Lung (tissue), 12 donors: ENCODE results near the gene ZNF44. TPM values are rescaled to one million over a fixed set of nuclear protein-coding genes. Genes with fewer than 3 reads are reported as not detected.

Source experiments
- ATAC-seq: fragments of 200-7000 bp; cut with Tn5 transposase; one replicate; pipeline ENCODE4 v1.9.1; 2020; ENCODE audit warnings: moderate number of reproducible peaks; ENCODE audit not compliant: insufficient read depth, low FRiP score
- DNase-seq, 3 donors: peaks; one replicate each; pipeline ENCODE4 v3.0.0-alpha.2; 2013 to 2017
- H3K27ac ChIP-seq, 2 donors: one replicate each; pipeline ENCODE4 v1.5.1; 2013; ENCODE audit warnings: mild to moderate bottlenecking in 2 of 2, moderate library complexity in 2 of 2, control low read depth in 1 of 2, inconsistent platforms in 1 of 2, low read depth in 1 of 2, low read length in 1 of 2
- H3K27me3 ChIP-seq, 3 donors: one replicate each; pipeline ENCODE4 v1.5.1; 2013; ENCODE audit warnings: low read length in 2 of 3; ENCODE audit not compliant: control insufficient read depth in 3 of 3, insufficient read depth in 3 of 3
- H3K36me3 ChIP-seq, 4 donors: one replicate each; pipeline ENCODE4 v1.5.1; 2013; ENCODE audit warnings: low read length in 4 of 4, mild to moderate bottlenecking in 1 of 4, moderate library complexity in 1 of 4; ENCODE audit not compliant: control insufficient read depth in 4 of 4, insufficient read depth in 4 of 4
- H3K4me1 ChIP-seq, 5 donors: one replicate each; pipeline ENCODE4 v1.5.1; 2013; ENCODE audit warnings: low read length in 5 of 5, mild to moderate bottlenecking in 2 of 5, moderate library complexity in 1 of 5; ENCODE audit not compliant: control insufficient read depth in 5 of 5, insufficient read depth in 5 of 5
- H3K4me3 ChIP-seq: one replicate; pipeline ENCODE4 v1.5.1; 2013; ENCODE audit warnings: mild to moderate bottlenecking, control low read depth, moderate library complexity
- H3K9ac ChIP-seq, 2 donors: one replicate each; pipeline ENCODE4 v1.5.1; 2013; ENCODE audit warnings: low read length in 2 of 2, control low read depth in 1 of 2; ENCODE audit not compliant: insufficient read depth in 1 of 2
- H3K9me3 ChIP-seq, 4 donors: one replicate each; pipeline ENCODE4 v1.5.1; 2013; ENCODE audit warnings: low read length in 3 of 4, mild to moderate bottlenecking in 1 of 4, moderate library complexity in 1 of 4; ENCODE audit not compliant: control insufficient read depth in 4 of 4, insufficient read depth in 3 of 4
- CTCF ChIP-seq: IDR thresholded peaks from 2 replicates; pipeline ENCODE4 v1.5.1; 2012; ENCODE audit warnings: mild to moderate bottlenecking; ENCODE audit errors: control extremely low read depth, extremely low read depth
- WGBS, 2 donors: extraction: QIAGEN DNeasy Blood & Tissue Kit; methylation state at CpG; one replicate each; pipeline ENCODE4 v1.1.7; 2013; 5-methylcytosine and 5-hydroxymethylcytosine counted together
- polyA plus RNA-seq, 2 donors: library from polyadenylated mRNA; stranded (reverse); fragments of 200-250 nt; gene quantifications; one replicate each; pipeline ENCODE4 v1.2.1, GENCODE V29; 2013
- total RNA-seq, 2 donors: library from RNA; depleted of rRNA in 1 of 2; stranded (reverse); fragments of >200 nt in 1 of 2; gene quantifications; one replicate each; pipeline ENCODE4 v1.2.1, GENCODE V29; 2014 to 2021
- donor health status: control.
- donor health status: control.
- donor health status: Bipolar disorder and iron deficiency.
- donor health status: healthy.
- donor health status: DM: yes; HTN: yes; CAD: no.

ZNF44 gene
- total and polyA plus RNA-seq, 4 donors: 7.1 to 29.3 (median 11.8) TPM

GRCh38 chr19:12244370-12244769 lies 50.3 kb downstream of the ZNF44 start:
- no peaks in the 10 kb centered on the region for H3K4me1 ChIP-seq
- no peak overlapping the region for H3K4me3 ChIP-seq
- no peak overlapping the region for H3K27ac ChIP-seq
- DNase-seq (no peak), ATAC-seq (no peak)
- H3K9ac ChIP-seq: no peak overlapping the region
- 94 to 95% methylated on average over 2 of the region's 2 CpGs for WGBS, 2 donors
- H3K9me3 ChIP-seq: peaks cover 10 to 18% (median 15%) of the 10 kb centered on the region in 4 donors
- no peaks in the 10 kb centered on the region for H3K27me3 ChIP-seq
- H3K36me3 ChIP-seq: peaks cover 0 to 33% (median 23%) of the 10 kb centered on the region in 4 donors
- no peak for TF ChIP-seq CTCF

DNA sequence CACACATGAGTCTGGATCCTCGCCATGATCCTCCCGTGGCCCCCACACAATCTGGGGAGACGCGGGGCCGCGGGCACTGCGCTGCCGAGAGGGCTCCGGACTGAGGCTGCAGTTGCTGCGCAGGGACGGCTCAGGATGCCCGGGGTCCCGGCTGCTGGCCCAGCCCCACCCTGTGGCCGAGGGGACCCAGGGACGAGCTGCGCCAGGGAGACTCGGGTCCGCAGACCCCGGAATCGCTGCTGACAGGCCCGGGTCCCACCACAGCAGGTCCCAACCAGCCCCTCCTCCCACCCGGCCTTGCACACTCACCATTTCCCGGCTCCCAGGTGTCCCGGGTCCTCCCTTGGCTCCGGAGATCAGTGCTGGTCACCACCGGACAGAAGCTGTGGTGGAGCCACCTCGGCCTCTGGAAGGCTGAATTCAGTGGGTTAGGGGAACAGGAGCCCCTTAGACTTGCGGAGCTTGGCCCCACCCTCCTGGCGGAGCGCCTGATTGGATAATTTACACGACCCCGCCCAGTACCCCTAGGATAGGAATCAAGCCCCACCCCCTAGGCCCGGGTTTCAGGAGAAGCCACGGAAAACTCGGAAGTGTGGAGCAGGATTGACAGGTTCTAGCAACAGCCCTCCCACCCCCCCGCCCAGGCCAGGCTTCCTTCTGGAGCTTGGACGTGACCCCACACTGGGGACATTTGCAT lies 57.4 kb downstream of the ZNF44 start:
- Histone ChIP-seq H3K36me3 (peaks cover 0 to 10% (median 8%) of the 10 kb centered on the region in 4 donors), H3K4me3 (no peak overlapping the region), H3K27ac (no peak overlapping the region), H3K4me1 (peaks cover 0 to 6% (median 0%) of the 10 kb centered on the region in 5 donors), H3K9ac (no peak overlapping the region), H3K27me3 (no peaks in the 10 kb centered on the region), H3K9me3 (peaks cover 0 to 5% (median 0%) of the 10 kb centered on the region in 4 donors)
- WGBS, 2 donors: 94 to 97% methylated on average over 37 of the region's 37 CpGs
- DNase-seq (no peak), ATAC-seq (no peak)
- no peak for TF ChIP-seq CTCF

GRCh38 chr19:12232961-12233360 lies 61.7 kb downstream of the ZNF44 start:
- H3K36me3 ChIP-seq: peaks cover 3 to 21% (median 9%) of the 10 kb centered on the region in 4 donors
- no peak for DNase-seq
- no peak for TF ChIP-seq CTCF
- H3K27ac ChIP-seq: no peak overlapping the region
- no peak overlapping the region for H3K4me3 ChIP-seq
- no peak overlapping the region for H3K9ac ChIP-seq
- H3K9me3 ChIP-seq: peaks cover 0 to 15% (median 3%) of the 10 kb centered on the region in 4 donors
- peaks cover 0 to 8% (median 0%) of the 10 kb centered on the region in 5 donors for H3K4me1 ChIP-seq
- ATAC-seq: no peak
- 84 to 85% methylated on average over 3 of the region's 3 CpGs for WGBS, 2 donors
- H3K27me3 ChIP-seq: no peaks in the 10 kb centered on the region
